GM23338 (cell line): ENCODE results near the gene TRPM3. TPM values are rescaled to one million over a fixed set of nuclear protein-coding genes. Genes with fewer than 3 reads are reported as not detected.

ENCODE experiments used
- ATAC-seq: fragments of 200-7000 bp; cut with Tn5 transposase; 3 replicates; pipeline ENCODE4 v1.9.1; 2020
- DNase-seq: peaks from one replicate; pipeline ENCODE4 v3.0.0-alpha.2; 2015; ENCODE audit warnings: low spot score
- H2AFZ ChIP-seq: fragments of 200-600 bp; sonication (generic); 2 replicates; pipeline ENCODE4 v1.8.0; 2016; ENCODE audit warnings: antibody characterized with exemption, mild to moderate bottlenecking, moderate library complexity
- H3F3A ChIP-seq: fragments of 200-600 bp; sonication (generic); replicated peaks from 2 replicates; pipeline ENCODE4 v1.8.0; 2017; ENCODE audit warnings: antibody characterized with exemption, mixed run types, low read depth
- H3K27ac ChIP-seq: fragments of 200-600 bp; sonication (generic); 2 replicates; pipeline ENCODE4 v1.6.1; 2016; ENCODE audit warnings: low read depth
- H3K27me3 ChIP-seq: fragments of 200-600 bp; sonication (generic); 2 replicates; pipeline ENCODE4 v1.8.0; 2016; ENCODE audit warnings: mild to moderate bottlenecking, mixed run types, moderate library complexity; ENCODE audit not compliant: insufficient read depth
- H3K36me3 ChIP-seq: fragments of 200-600 bp; sonication (generic); 2 replicates; pipeline ENCODE4 v1.8.0; 2016; ENCODE audit warnings: mild to moderate bottlenecking; ENCODE audit not compliant: insufficient read depth
- H3K4me1 ChIP-seq: fragments of 200-600 bp; sonication (generic); 2 replicates; pipeline ENCODE4 v1.8.0; 2016; ENCODE audit warnings: mild to moderate bottlenecking, moderate library complexity; ENCODE audit not compliant: insufficient read depth
- H3K4me2 ChIP-seq: fragments of 200-600 bp; sonication (generic); 2 replicates; pipeline ENCODE4 v1.7.1; 2017; ENCODE audit warnings: mixed run types
- H3K4me3 ChIP-seq: fragments of 200-600 bp; sonication (generic); 2 replicates; pipeline ENCODE4 v1.6.1; 2016; ENCODE audit warnings: mixed run types
- H3K79me2 ChIP-seq: fragments of 200-600 bp; sonication (generic); replicated peaks from 2 replicates; pipeline ENCODE4 v1.8.0; 2017; ENCODE audit warnings: mild to moderate bottlenecking; ENCODE audit not compliant: insufficient read depth
- H3K9me2 ChIP-seq: fragments of 200-600 bp; sonication (generic); 2 replicates; pipeline ENCODE4 v1.8.0; 2017; ENCODE audit not compliant: insufficient read depth
- H4K20me1 ChIP-seq: fragments of 200-600 bp; sonication (generic); replicated peaks from 2 replicates; pipeline ENCODE4 v1.8.0; 2017; ENCODE audit warnings: mild to moderate bottlenecking; ENCODE audit not compliant: insufficient read depth
- H3K27ac Mint-ChIP-seq: 2 replicates; pipeline ENCODE4 v1.8.0; 2020; ENCODE audit warnings: inconsistent platforms, mild to moderate bottlenecking, moderate library complexity, mixed read lengths
- H3K27me3 Mint-ChIP-seq: 3 replicates; pipeline ENCODE4 v1.8.0; 2022; ENCODE audit warnings: low read depth, mild to moderate bottlenecking, moderate library complexity, mixed read lengths, inconsistent platforms; ENCODE audit not compliant: insufficient read depth, poor library complexity
- H3K36me3 Mint-ChIP-seq: 3 replicates; pipeline ENCODE4 v1.8.0; 2021; ENCODE audit warnings: low read depth, mild to moderate bottlenecking, inconsistent platforms, moderate library complexity, mixed read lengths
- H3K4me1 Mint-ChIP-seq: 3 replicates; pipeline ENCODE4 v1.8.0; 2020; ENCODE audit warnings: mild to moderate bottlenecking, inconsistent platforms, mixed read lengths
- H3K4me3 Mint-ChIP-seq: 3 replicates; pipeline ENCODE4 v1.8.0; 2021; ENCODE audit warnings: moderate library complexity, mild to moderate bottlenecking, inconsistent platforms, mixed read lengths
- H3K9me3 Mint-ChIP-seq: 3 replicates; pipeline ENCODE4 v1.8.0; 2020; ENCODE audit warnings: moderate library complexity, mild to moderate bottlenecking, inconsistent platforms, mixed read lengths
- CREB1 ChIP-seq: fragments of 250-450 bp; sonication (Bioruptor Pico); IDR thresholded peaks from 2 replicates; pipeline ENCODE4 v1.5.0; 2020; ENCODE audit warnings: low read depth, mild to moderate bottlenecking, moderate library complexity
- EZH2 ChIP-seq: fragments of 200-600 bp; sonication (generic); IDR thresholded peaks from one replicate; pipeline ENCODE4 v1.8.0; 2017; ENCODE audit warnings: antibody characterized with exemption, mild to moderate bottlenecking, low read depth; ENCODE audit not compliant: unreplicated experiment
- EZH2phosphoT487 ChIP-seq: fragments of 200-600 bp; sonication (generic); IDR thresholded peaks from one replicate; pipeline ENCODE4 v1.8.1; 2018; ENCODE audit warnings: antibody characterized with exemption; ENCODE audit not compliant: unreplicated experiment
- JUNB ChIP-seq: IDR thresholded peaks from one replicate; pipeline ENCODE4 v1.6.1; 2016; ENCODE audit warnings: antibody characterized with exemption; ENCODE audit not compliant: unreplicated experiment
- NANOG ChIP-seq: IDR thresholded peaks from 2 replicates; pipeline ENCODE4 v1.6.1; 2016; ENCODE audit warnings: antibody characterized with exemption, borderline replicate concordance
- POLR2AphosphoS5 ChIP-seq: IDR thresholded peaks from 2 replicates; pipeline ENCODE4 v1.6.1; 2016; ENCODE audit warnings: antibody characterized with exemption, low read depth
- REST ChIP-seq: IDR thresholded peaks from one replicate; pipeline ENCODE4 v1.6.1; 2018; ENCODE audit warnings: antibody characterized with exemption; ENCODE audit not compliant: unreplicated experiment
- STAT1 ChIP-seq: IDR thresholded peaks from one replicate; pipeline ENCODE4 v1.6.1; 2016; ENCODE audit warnings: antibody characterized with exemption; ENCODE audit not compliant: unreplicated experiment
- ZNF114 ChIP-seq: fragments of 250-450 bp; sonication (Bioruptor Pico); IDR thresholded peaks from 2 replicates; pipeline ENCODE4 v1.5.0; 2020; ENCODE audit warnings: mild to moderate bottlenecking, moderate library complexity
- ZNF331 ChIP-seq: fragments of 250-450 bp; sonication (Bioruptor Pico); IDR thresholded peaks from 2 replicates; pipeline ENCODE4 v1.5.0; 2020; ENCODE audit warnings: low read depth, mild to moderate bottlenecking, moderate library complexity
- polyA plus RNA-seq: library from polyadenylated mRNA; unstranded; fragments of >200 nt; fragmentation: Nextera tagmentation; extraction: Ambion mirVana; gene quantifications from 2 replicates; pipeline ENCODE4 v1.2.1, GENCODE V29; 2016
- total RNA-seq: library from RNA; depleted of rRNA; stranded (reverse); fragments of >200 nt; shearing (Covaris generic); gene quantifications from 2 replicates; pipeline ENCODE4 v1.2.3, GENCODE V29; 2014
- TF ChIP-seq, protein P1 (sequence below), 2 experiments: fragments of 200-600 bp in 1 of 2; sonication (generic) in 1 of 2; conservative IDR thresholded peaks; 2 replicates each; pipeline versions ENCODE4 v1.5.1 to v1.6.1; 2016 to 2017; ENCODE audit warnings: antibody characterized with exemption in 2 of 2, low read depth in 2 of 2, mild to moderate bottlenecking in 2 of 2, moderate library complexity in 1 of 2
- TF ChIP-seq, protein P2 (sequence below): IDR thresholded peaks from 2 replicates; pipeline ENCODE4 v1.6.1; 2016; ENCODE audit warnings: antibody characterized with exemption

TRPM3 gene
- total and polyA plus RNA-seq, 2 experiments from 2014 or later = 2.8 to 8.2 TPM

- no peak for TF ChIP-seq REST
- TF ChIP-seq, protein P1, sequence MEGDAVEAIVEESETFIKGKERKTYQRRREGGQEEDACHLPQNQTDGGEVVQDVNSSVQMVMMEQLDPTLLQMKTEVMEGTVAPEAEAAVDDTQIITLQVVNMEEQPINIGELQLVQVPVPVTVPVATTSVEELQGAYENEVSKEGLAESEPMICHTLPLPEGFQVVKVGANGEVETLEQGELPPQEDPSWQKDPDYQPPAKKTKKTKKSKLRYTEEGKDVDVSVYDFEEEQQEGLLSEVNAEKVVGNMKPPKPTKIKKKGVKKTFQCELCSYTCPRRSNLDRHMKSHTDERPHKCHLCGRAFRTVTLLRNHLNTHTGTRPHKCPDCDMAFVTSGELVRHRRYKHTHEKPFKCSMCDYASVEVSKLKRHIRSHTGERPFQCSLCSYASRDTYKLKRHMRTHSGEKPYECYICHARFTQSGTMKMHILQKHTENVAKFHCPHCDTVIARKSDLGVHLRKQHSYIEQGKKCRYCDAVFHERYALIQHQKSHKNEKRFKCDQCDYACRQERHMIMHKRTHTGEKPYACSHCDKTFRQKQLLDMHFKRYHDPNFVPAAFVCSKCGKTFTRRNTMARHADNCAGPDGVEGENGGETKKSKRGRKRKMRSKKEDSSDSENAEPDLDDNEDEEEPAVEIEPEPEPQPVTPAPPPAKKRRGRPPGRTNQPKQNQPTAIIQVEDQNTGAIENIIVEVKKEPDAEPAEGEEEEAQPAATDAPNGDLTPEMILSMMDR (conservative IDR thresholded peaks at IDR 0.05; ENCODE audit: low read depth in 2 of 2) = no peak
These were observed 304.1 kb downstream of the TRPM3 start (continued) for GRCh38 chr9:70817311-70817710.

GRCh38 chr9:70816891-70817290 lies 304.5 kb downstream of the TRPM3 start:
- Histone ChIP-seq H4K20me1 (no peaks in the 10 kb centered on the region), H3K4me3 (no peak overlapping the region), H2AFZ (no peak overlapping the region), H3K27me3 (no peaks in the 10 kb centered on the region), H3K27ac (no peak overlapping the region), H3K9me2 (no peaks in the 10 kb centered on the region), H3K4me1 (peaks cover 4% of the 10 kb centered on the region; the same call in 1 of the 2 replicates), H3K79me2 (no peaks in the 10 kb centered on the region), H3F3A (no peaks in the 10 kb centered on the region), H3K36me3 (0 out of 2 replicates have a peak, but pooled peaks cover 3% of the 10 kb centered on the region), H3K4me2 (no peak overlapping the region)
- DNase-seq = no peak
- H3K27me3 Mint-ChIP-seq = no peaks in the 10 kb centered on the region
- no peak overlapping the region for H3K4me3 Mint-ChIP-seq
- H3K36me3 Mint-ChIP-seq = no peaks in the 10 kb centered on the region
- H3K27ac Mint-ChIP-seq = no peak overlapping the region
- no peaks in the 10 kb centered on the region for H3K9me3 Mint-ChIP-seq
- no peak for ATAC-seq
- peaks cover 21% of the 10 kb centered on the region; the same call in 2 of the 3 replicates for H3K4me1 Mint-ChIP-seq
- TF ChIP-seq STAT1 (no peak), ZNF114 (CRISPR knock-in tag) (no peak), EZH2 (no peak), POLR2AphosphoS5 (no peak), NANOG (no peak), EZH2phosphoT487 (no peak), CREB1 (no peak), REST (no peak), JUNB (no peak), ZNF331 (CRISPR knock-in tag) (no peak)
- TF ChIP-seq, protein P2, sequence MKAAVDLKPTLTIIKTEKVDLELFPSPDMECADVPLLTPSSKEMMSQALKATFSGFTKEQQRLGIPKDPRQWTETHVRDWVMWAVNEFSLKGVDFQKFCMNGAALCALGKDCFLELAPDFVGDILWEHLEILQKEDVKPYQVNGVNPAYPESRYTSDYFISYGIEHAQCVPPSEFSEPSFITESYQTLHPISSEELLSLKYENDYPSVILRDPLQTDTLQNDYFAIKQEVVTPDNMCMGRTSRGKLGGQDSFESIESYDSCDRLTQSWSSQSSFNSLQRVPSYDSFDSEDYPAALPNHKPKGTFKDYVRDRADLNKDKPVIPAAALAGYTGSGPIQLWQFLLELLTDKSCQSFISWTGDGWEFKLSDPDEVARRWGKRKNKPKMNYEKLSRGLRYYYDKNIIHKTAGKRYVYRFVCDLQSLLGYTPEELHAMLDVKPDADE = no peak
- TF ChIP-seq, protein P1 (conservative IDR thresholded peaks at IDR 0.05; ENCODE audit: low read depth in 2 of 2) = no peak
